Mesendoderm (in vitro differentiated cells): ENCODE measurements around the gene QKI.

ENCODE experiments used
- DNase-seq: peaks from one replicate; pipeline ENCODE4 v3.0.0; 2013
- H2AK5ac ChIP-seq: 2 replicates; pipeline ENCODE4 v1.6.1; 2013; ENCODE audit warnings: low read length, inconsistent platforms
- H2BK120ac ChIP-seq: 2 replicates; pipeline ENCODE4 v1.6.1; 2013; ENCODE audit warnings: low read depth, mild to moderate bottlenecking, low read length, moderate library complexity, mixed read lengths
- H2BK15ac ChIP-seq: replicated peaks from 2 replicates; pipeline ENCODE4 v1.6.1; 2013; ENCODE audit warnings: low read depth, mild to moderate bottlenecking, moderate library complexity
- H2BK5ac ChIP-seq: 2 replicates; pipeline ENCODE4 v1.6.1; 2013; ENCODE audit warnings: low read length, inconsistent platforms
- H3K18ac ChIP-seq: 2 replicates; pipeline ENCODE4 v1.6.1; 2013; ENCODE audit warnings: mild to moderate bottlenecking, low read length, mixed read lengths
- H3K23ac ChIP-seq: one replicate; pipeline ENCODE4 v1.6.1; 2013; ENCODE audit warnings: low read length
- H3K27ac ChIP-seq: 2 replicates; pipeline ENCODE4 v1.5.1; 2013; ENCODE audit warnings: low read depth, mild to moderate bottlenecking, inconsistent platforms, low read length, moderate library complexity
- H3K27me3 ChIP-seq: 2 replicates; pipeline ENCODE4 v1.6.1; 2013; ENCODE audit warnings: low read length, control low read depth, mild to moderate bottlenecking, inconsistent platforms; ENCODE audit not compliant: insufficient read depth, poor library complexity
- H3K36me3 ChIP-seq: 2 replicates; pipeline ENCODE4 v1.6.1; 2013; ENCODE audit warnings: low read length, inconsistent platforms; ENCODE audit not compliant: control insufficient read depth, insufficient read depth
- H3K4ac ChIP-seq: one replicate; pipeline ENCODE4 v1.6.1; 2013; ENCODE audit warnings: low read depth, mild to moderate bottlenecking, low read length, moderate library complexity
- H3K4me1 ChIP-seq: 2 replicates; pipeline ENCODE4 v1.6.1; 2013; ENCODE audit warnings: low read depth, low read length, inconsistent platforms; ENCODE audit not compliant: control insufficient read depth
- H3K4me2 ChIP-seq: 2 replicates; pipeline ENCODE4 v1.6.1; 2013; ENCODE audit warnings: low read length
- H3K4me3 ChIP-seq: 2 replicates; pipeline ENCODE4 v1.5.1; 2013; ENCODE audit warnings: mild to moderate bottlenecking, low read length
- H3K56ac ChIP-seq: one replicate; pipeline ENCODE4 v1.6.1; 2013; ENCODE audit warnings: low read length
- H3K79me1 ChIP-seq: 2 replicates; pipeline ENCODE4 v1.6.1; 2013; ENCODE audit warnings: low read length, inconsistent platforms
- H3K79me2 ChIP-seq: 2 replicates; pipeline ENCODE4 v1.6.1; 2013; ENCODE audit warnings: mild to moderate bottlenecking, low read length; ENCODE audit not compliant: control insufficient read depth, insufficient read depth
- H3K9ac ChIP-seq: 2 replicates; pipeline ENCODE4 v1.6.1; 2013; ENCODE audit warnings: low read length, inconsistent platforms
- H4K5ac ChIP-seq: one replicate; pipeline ENCODE4 v1.6.1; 2013; ENCODE audit warnings: low read length
- H4K8ac ChIP-seq: one replicate; pipeline ENCODE4 v1.6.1; 2013; ENCODE audit warnings: low read depth, mild to moderate bottlenecking, control low read depth, low read length, moderate library complexity
- WGBS: extraction: QIAGEN DNeasy Blood & Tissue Kit; methylation state at CpG from one replicate; pipeline ENCODE4 v1.1.7; 2013; ENCODE audit warnings: low lambda C conversion rate, missing lambda C conversion rate; ENCODE audit not compliant: insufficient coverage; ENCODE audit errors: extremely low coverage; 5-methylcytosine and 5-hydroxymethylcytosine counted together

Gene QKI

GRCh38 chr6:163605385-163606097 is 191.0 kb downstream of the QKI start:
- H3K79me1 ChIP-seq: no peaks in the 10 kb centered on the region
- H3K4me3 ChIP-seq: no peak overlapping the region
- no peak overlapping the region for H3K27ac ChIP-seq
- no peak overlapping the region for H2AK5ac ChIP-seq
- no peak for DNase-seq
- H3K23ac ChIP-seq: no peak overlapping the region
- no peak overlapping the region for H2BK15ac ChIP-seq
- H3K56ac ChIP-seq: no peak overlapping the region
- H2BK5ac ChIP-seq: no peak overlapping the region
- no peaks in the 10 kb centered on the region for H3K79me2 ChIP-seq
- no peak overlapping the region for H3K4ac ChIP-seq
- H3K18ac ChIP-seq: no peak overlapping the region
- no peak overlapping the region for H4K8ac ChIP-seq
- H3K36me3 ChIP-seq: no peaks in the 10 kb centered on the region
- H3K4me2 ChIP-seq: no peak overlapping the region
- no peak overlapping the region for H3K9ac ChIP-seq
- no peaks in the 10 kb centered on the region for H3K27me3 ChIP-seq
- H2BK120ac ChIP-seq: no peak overlapping the region
- H3K4me1 ChIP-seq: no peaks in the 10 kb centered on the region
- no peak overlapping the region for H4K5ac ChIP-seq
- no CpG with 5 or more reads among the region's 4 CpGs for WGBS

- WGBS: no CpG with 5 or more reads among the region's 10 CpGs
- no peak overlapping the region for H2AK5ac ChIP-seq
- no peak for DNase-seq
- H2BK15ac ChIP-seq: no peak overlapping the region
- H3K27me3 ChIP-seq: no peaks in the 10 kb centered on the region
- no peak overlapping the region for H3K9ac ChIP-seq
- no peak overlapping the region for H3K4me2 ChIP-seq
- no peak overlapping the region for H3K23ac ChIP-seq
- H3K18ac ChIP-seq: no peak overlapping the region
- H4K5ac ChIP-seq: no peak overlapping the region
- H3K4me1 ChIP-seq: no peaks in the 10 kb centered on the region
- H2BK120ac ChIP-seq: no peak overlapping the region
- H4K8ac ChIP-seq: no peak overlapping the region
- H3K56ac ChIP-seq: no peak overlapping the region
- H3K4me3 ChIP-seq: no peak overlapping the region
- no peaks in the 10 kb centered on the region for H3K79me1 ChIP-seq
- no peaks in the 10 kb centered on the region for H3K79me2 ChIP-seq
- H2BK5ac ChIP-seq: no peak overlapping the region
- H3K4ac ChIP-seq: no peak overlapping the region
- H3K27ac ChIP-seq: no peak overlapping the region
- H3K36me3 ChIP-seq: no peaks in the 10 kb centered on the region
Observed at GRCh38 chr6:163607792-163608191, 193.3 kb downstream of the QKI start.

DNA sequence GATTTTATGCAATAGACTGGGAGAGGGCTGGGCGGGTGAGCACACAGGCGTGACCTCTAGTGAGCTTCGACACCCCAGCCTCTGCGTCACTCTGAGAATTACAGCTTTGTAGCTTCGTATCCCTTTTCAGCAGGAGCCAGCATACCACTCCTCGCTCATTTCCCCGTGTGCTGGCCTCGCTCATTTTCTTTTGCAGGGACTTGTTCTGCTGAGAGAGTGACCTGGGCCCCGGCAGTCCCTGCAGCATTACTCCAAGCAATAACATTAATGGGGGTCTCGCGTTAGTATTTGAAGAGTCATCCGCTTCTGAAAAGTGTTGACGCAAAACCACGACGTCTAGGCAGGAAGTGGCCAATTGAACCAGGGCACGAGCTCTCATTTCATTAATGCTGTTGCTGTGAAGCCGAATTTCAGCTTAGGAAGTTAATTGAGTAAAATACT is 193.7 kb downstream of the QKI start:
- Histone ChIP-seq H3K79me1 (no peaks in the 10 kb centered on the region), H3K4me3 (no peak overlapping the region), H2BK5ac (no peak overlapping the region), H4K5ac (no peak overlapping the region), H3K56ac (no peak overlapping the region), H3K27me3 (no peaks in the 10 kb centered on the region), H3K79me2 (no peaks in the 10 kb centered on the region), H3K23ac (no peak overlapping the region), H2BK120ac (no peak overlapping the region), H3K27ac (no peak overlapping the region), H2BK15ac (no peak overlapping the region), H3K4ac (no peak overlapping the region), H3K9ac (no peak overlapping the region), H3K4me1 (no peaks in the 10 kb centered on the region), H3K36me3 (no peaks in the 10 kb centered on the region), H3K18ac (no peak overlapping the region), H4K8ac (no peak overlapping the region), H3K4me2 (no peak overlapping the region), H2AK5ac (no peak overlapping the region)
- no CpG with 5 or more reads among the region's 17 CpGs for WGBS
- no peak for DNase-seq

DNA sequence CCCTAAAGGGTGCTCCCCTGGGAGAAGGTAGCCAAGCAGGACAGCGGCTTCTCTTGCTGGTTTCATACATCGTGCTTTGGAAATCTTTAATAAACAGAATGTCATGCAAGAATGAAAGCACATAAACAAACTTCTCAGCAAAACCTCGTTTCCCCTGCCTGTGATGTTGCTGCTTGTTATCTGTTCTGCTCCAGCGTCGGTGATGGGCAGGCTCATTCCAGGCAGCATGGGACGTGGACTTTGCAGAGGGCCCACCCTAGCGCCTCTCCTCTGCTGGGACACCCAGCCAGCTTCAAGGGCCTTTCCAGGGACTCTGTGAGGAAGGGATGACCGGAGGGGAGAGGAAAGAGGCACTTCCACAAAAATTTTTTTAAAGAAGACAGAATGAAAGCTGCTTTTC is 197.7 kb downstream of the QKI start:
- Histone ChIP-seq H3K79me2 (no peaks in the 10 kb centered on the region), H2AK5ac (no peak overlapping the region), H3K27me3 (no peaks in the 10 kb centered on the region), H3K36me3 (no peaks in the 10 kb centered on the region), H3K4me1 (no peaks in the 10 kb centered on the region), H4K8ac (no peak overlapping the region), H3K18ac (no peak overlapping the region), H4K5ac (no peak overlapping the region), H3K23ac (no peak overlapping the region), H3K56ac (no peak overlapping the region), H3K9ac (no peak overlapping the region), H2BK5ac (no peak overlapping the region), H3K79me1 (no peaks in the 10 kb centered on the region), H3K4me2 (no peak overlapping the region), H3K27ac (no peak overlapping the region), H3K4ac (no peak overlapping the region), H3K4me3 (no peak overlapping the region), H2BK120ac (no peak overlapping the region), H2BK15ac (no peak overlapping the region)
- DNase-seq: no peak
- no CpG with 5 or more reads among the region's 8 CpGs for WGBS

DNA sequence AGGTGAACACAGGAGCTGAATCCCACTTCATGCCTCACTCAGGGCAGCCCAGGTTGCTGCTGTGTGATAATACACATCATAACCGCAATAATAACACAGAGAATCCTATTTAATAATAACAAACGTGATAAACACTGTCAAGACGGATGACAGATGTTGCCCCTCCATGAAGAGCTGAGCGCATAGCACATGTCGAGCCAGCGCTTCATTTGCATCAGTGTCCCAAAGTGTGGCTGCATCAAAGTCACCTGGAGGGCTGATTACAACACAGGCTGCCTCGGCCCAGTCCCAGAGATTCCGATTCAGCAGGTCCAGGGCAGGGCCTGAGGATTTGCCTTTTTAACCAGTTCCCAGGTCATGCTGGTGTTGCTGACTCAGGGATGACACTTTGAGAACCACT is 198.5 kb downstream of the QKI start:
- no peaks in the 10 kb centered on the region for H3K27me3 ChIP-seq
- no peak for DNase-seq
- H4K5ac ChIP-seq: no peak overlapping the region
- no peaks in the 10 kb centered on the region for H3K79me1 ChIP-seq
- H3K18ac ChIP-seq: no peak overlapping the region
- no peaks in the 10 kb centered on the region for H3K36me3 ChIP-seq
- no peak overlapping the region for H2BK15ac ChIP-seq
- no peaks in the 10 kb centered on the region for H3K79me2 ChIP-seq
- no peak overlapping the region for H3K27ac ChIP-seq
- no peak overlapping the region for H3K23ac ChIP-seq
- no peak overlapping the region for H2BK5ac ChIP-seq
- no peak overlapping the region for H2AK5ac ChIP-seq
- no peak overlapping the region for H3K9ac ChIP-seq
- H3K4ac ChIP-seq: no peak overlapping the region
- no peak overlapping the region for H3K4me2 ChIP-seq
- H3K56ac ChIP-seq: no peak overlapping the region
- no CpG with 5 or more reads among the region's 8 CpGs for WGBS
- H3K4me3 ChIP-seq: no peak overlapping the region
- H3K4me1 ChIP-seq: no peaks in the 10 kb centered on the region
- no peak overlapping the region for H4K8ac ChIP-seq
- no peak overlapping the region for H2BK120ac ChIP-seq

DNA sequence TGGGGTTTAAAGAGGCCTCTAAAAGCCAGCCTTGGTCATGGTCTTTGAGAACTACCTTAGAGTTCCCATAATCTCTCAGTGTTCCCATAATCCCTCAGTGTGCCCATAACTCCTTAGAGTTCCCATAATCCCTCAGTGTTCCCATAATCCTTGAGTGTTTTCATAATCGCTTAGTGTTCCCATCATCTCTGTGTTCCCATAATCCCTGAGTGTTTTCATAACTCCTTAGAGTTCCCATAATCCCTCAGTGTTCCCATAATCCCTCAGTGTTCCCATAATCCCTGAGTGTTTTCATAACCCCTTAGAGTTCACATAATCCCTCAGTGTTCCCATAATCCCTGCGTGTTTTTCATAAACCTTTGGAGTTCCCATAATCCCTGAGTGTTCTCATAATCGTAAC is 199.2 kb downstream of the QKI start:
- no peak overlapping the region for H2BK5ac ChIP-seq
- no peaks in the 10 kb centered on the region for H3K79me1 ChIP-seq
- no peak overlapping the region for H3K23ac ChIP-seq
- H3K36me3 ChIP-seq: no peaks in the 10 kb centered on the region
- no peak for DNase-seq
- no peak overlapping the region for H3K4me3 ChIP-seq
- no peak overlapping the region for H3K4ac ChIP-seq
- no peak overlapping the region for H4K5ac ChIP-seq
- H2BK120ac ChIP-seq: no peak overlapping the region
- H2BK15ac ChIP-seq: no peak overlapping the region
- no peaks in the 10 kb centered on the region for H3K4me1 ChIP-seq
- no peak overlapping the region for H3K18ac ChIP-seq
- no peak overlapping the region for H3K9ac ChIP-seq
- H4K8ac ChIP-seq: no peak overlapping the region
- no peaks in the 10 kb centered on the region for H3K79me2 ChIP-seq
- H3K56ac ChIP-seq: no peak overlapping the region
- WGBS: no CpG with 5 or more reads among the region's 3 CpGs
- no peak overlapping the region for H3K4me2 ChIP-seq
- H3K27ac ChIP-seq: no peak overlapping the region
- H2AK5ac ChIP-seq: no peak overlapping the region
- no peaks in the 10 kb centered on the region for H3K27me3 ChIP-seq
